ENCODE data around the gene HBM.
"Not testable (repeated sequence)": the region's sequence is repeated elsewhere in the genome, so short reads cannot be mapped to it uniquely, and the experiment has no call there.

GRCh38 chr16:209359-209758 is 43.6 kb downstream of the HBM start:
- not testable (repeated sequence) for TF ChIP-seq EZH2 (IDR thresholded peaks at IDR 0.05; ENCODE audit: borderline replicate concordance, low read depth, low read length, poor library complexity, severe bottlenecking); CTCF (conservative IDR thresholded peaks at IDR 0.05; ENCODE audit: low read depth, low read length)

Measured in A673 (cell line).